ENCODE measurements around the gene LGALS1.

- no peak for TF ChIP-seq REST (IDR thresholded peaks at IDR 0.05; ENCODE audit: insufficient replicate concordance, low read depth)
- no peak for TF ChIP-seq CTCF (IDR thresholded peaks at IDR 0.05; ENCODE audit: insufficient read depth, low read length)
- no peak for TF ChIP-seq POLR2AphosphoS5 (IDR thresholded peaks at IDR 0.05; ENCODE audit: low read depth)
- no peak for TF ChIP-seq SPI1 (IDR thresholded peaks at IDR 0.05; ENCODE audit: borderline replicate concordance, low read depth)
- no peak for TF ChIP-seq GABPA (IDR thresholded peaks at IDR 0.05; ENCODE audit: low read depth)
Measured at GRCh38 chr22:37704645-37705044, 29.2 kb downstream of the LGALS1 start.
